ENCODE results near the gene RPL38.

The RPL38 gene

DNA sequence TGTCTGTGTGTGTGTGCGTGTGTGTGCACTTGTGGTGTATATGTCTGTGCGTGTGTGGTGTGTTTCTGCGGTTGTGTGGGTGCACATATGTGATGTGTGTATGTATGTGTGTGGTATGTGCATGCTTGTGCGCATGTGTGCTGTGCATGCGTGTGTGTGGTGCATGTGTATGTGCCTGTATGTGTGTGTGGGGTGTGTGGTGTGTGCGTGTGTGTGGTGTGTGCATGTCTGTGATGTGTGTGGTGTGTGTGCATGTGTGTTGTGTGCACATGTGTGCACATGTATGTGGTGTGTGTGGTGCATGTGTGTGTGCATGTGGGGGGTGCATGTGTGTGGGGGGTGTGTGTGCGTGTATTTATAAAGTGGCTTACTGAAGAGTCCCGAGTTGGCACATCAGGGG lies 47.6 kb downstream of the RPL38 start:
- DNase-seq, result no peak

DNA sequence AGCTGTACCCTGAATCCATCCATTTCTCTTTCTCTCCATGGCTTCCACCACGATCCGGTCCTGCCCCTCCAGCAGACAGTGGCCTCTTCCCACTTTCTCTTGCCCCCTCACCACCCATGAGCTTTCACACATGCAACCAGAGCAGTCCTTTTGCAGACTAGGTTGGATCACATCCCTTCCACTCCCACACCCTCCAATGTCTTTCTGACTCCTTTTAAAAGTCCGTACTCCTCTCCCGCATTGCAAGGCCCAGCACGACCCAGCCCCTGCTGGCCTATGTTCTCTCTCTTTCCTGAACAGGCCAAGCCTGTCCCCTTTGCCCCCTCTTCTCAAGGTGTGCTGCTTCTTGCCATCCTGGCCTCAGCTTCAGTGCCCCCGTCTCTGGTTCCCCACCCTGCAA lies 48.1 kb downstream of the RPL38 start:
- no peak for DNase-seq

DNA sequence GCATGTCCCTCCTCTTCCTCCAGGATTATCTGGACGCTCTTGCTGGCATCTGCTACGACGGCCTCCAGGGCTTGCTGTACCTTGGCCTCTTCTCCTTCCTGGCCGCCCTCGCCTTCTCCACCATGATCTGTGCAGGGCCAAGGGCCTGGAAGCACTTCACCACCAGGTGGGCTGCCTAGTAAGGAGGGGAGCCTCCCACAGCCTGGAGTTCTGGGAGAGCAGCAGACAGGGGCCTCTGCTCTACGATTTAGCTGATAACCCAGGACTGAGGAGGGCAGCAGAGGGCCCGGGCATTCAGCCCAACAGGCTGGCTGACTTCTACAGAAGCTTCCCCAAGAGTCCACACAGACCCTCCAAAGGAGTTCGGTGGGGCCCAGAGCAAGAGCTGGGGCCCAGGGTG lies 48.7 kb downstream of the RPL38 start:
- no peak for DNase-seq

DNA sequence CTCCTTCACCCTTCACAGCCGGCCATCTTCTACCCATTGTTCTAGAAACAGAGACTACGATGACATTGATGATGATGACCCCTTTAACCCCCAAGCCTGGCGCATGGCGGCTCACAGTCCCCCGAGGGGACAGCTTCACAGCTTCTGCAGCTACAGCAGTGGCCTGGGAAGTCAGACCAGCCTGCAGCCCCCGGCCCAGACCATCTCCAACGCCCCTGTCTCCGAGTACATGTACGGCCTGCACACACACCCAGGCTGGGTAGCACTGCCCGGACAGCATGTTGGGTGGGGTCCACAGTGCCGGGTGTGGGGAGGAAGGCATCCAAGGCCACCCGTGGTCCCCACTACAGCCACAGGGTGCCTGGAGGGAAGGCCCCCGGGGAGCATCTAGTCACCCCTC lies 49.6 kb downstream of the RPL38 start:
- DNase-seq, result no peak

DNA sequence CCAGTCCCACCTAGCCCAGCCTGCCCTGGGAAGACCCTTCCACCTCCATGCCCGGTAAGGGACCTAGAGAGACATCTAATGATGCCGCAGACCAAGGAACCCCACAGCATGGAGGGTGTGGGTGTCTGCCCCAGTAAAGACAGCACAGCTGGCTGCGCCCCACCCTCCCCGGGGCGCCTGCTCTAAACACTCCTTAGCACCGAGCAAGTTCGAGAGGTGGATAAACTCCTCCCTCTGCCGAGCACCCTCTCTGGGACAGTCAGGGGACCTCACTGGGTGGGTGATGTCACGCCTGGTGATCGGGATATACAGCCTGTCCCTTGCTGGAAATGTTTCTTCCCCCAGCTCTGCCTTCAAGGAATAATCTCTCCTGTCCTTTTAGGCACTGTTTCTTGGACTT lies 53.8 kb downstream of the RPL38 start:
- DNase-seq, result no peak

DNA sequence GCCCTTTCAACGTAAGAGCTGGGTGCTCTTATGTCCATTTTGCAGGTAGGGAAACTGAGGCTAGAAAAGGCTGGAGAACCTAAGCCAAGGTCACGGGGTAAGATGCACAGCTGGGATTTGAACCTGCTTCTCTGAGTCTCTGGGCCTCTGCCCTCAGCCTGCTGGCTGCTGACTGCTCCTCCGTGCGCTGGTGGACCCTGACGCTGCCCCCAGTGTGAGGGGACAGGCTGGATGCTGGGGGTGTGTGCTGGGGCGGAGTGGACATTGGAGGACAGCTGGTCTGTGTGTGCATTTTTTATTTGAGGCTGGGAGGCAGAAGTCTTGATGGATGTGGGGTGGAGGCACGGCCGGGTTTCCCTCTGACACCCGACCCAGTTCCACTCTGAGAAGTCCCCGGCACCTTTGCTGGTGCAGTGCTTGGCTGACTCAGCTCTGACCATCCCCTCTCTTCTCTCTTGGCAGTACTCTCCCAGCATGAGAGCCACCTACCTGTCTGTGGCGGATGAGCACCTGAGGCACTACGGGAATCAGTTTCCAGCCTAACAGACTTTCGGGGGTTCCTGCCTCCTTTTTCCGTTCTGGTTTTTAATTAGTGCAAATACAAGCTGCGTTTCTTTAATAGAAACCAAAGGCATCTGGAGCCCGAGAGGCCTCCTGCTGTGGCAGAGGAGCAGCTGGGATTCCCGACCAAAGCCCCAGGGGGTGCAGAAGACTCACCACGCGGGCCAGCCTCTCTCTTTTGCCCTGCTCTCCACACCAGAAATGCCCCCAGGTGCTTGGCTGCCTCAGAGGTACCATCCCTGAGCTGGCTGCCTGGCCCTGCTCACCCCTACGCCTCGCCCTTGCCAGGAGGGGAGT lies 56.4 kb downstream of the RPL38 start:
- no peak for DNase-seq

Data from CD4-positive, alpha-beta T cell treated with Interferon gamma for 1 hour (primary cell).